Large intestine (tissue), 3 donors: ENCODE results near the gene FAM118B. TPM values are rescaled to one million over a fixed set of nuclear protein-coding genes. Genes with fewer than 3 reads are reported as not detected.

ENCODE experiments used
- DNase-seq, 2 donors: peaks; one replicate each; pipeline versions ENCODE4 v3.0.0 to v3.0.0-alpha.2; 2013
- H3K27ac ChIP-seq: one replicate; pipeline ENCODE4 v1.5.1; 2013; ENCODE audit warnings: low read length
- H3K27me3 ChIP-seq: 2 replicates; pipeline ENCODE4 v1.6.1; 2013; ENCODE audit warnings: low read length; ENCODE audit not compliant: control insufficient read depth, insufficient read depth
- H3K36me3 ChIP-seq: 2 replicates; pipeline ENCODE4 v1.6.1; 2013; ENCODE audit warnings: low read length; ENCODE audit not compliant: control insufficient read depth, insufficient read depth
- H3K4me1 ChIP-seq: one replicate; pipeline ENCODE4 v1.6.1; 2013; ENCODE audit warnings: low read length; ENCODE audit not compliant: control insufficient read depth, insufficient read depth
- H3K4me3 ChIP-seq: one replicate; pipeline ENCODE4 v1.5.1; 2013; ENCODE audit warnings: low read length
- H3K9me3 ChIP-seq: one replicate; pipeline ENCODE4 v1.6.1; 2013; ENCODE audit warnings: mild to moderate bottlenecking, low read depth, low read length, moderate library complexity; ENCODE audit not compliant: control insufficient read depth
- WGBS: methylation state at CpG from one replicate; pipeline ENCODE4 v1.1.5; 2013; ENCODE audit warnings: low lambda C conversion rate; ENCODE audit not compliant: insufficient coverage; 5-methylcytosine and 5-hydroxymethylcytosine counted together
- polyA plus RNA-seq: library from polyadenylated mRNA; unstranded; fragments of 120-200 nt; gene quantifications from one replicate; pipeline ENCODE4 v1.2.1, GENCODE V29; 2013

FAM118B gene
- polyA plus RNA-seq, 1 donor, result 26.8 TPM

- no CpG with 5 or more reads among the region's 1 CpG for WGBS
- Histone ChIP-seq H3K36me3 (no peaks in the 10 kb centered on the region), H3K27ac (no peak overlapping the region), H3K4me3 (no peak overlapping the region), H3K27me3 (no peaks in the 10 kb centered on the region), H3K4me1 (peaks cover 12% of the 10 kb centered on the region), H3K9me3 (no peaks in the 10 kb centered on the region)
- DNase-seq, result peak in 1 of 2 donors; percentile 19
Measured at GRCh38 chr11:126217491-126217890, 5.9 kb downstream of the FAM118B start.

- H3K27me3 ChIP-seq, result no peaks in the 10 kb centered on the region
- no peaks in the 10 kb centered on the region for H3K36me3 ChIP-seq
- no CpG with 5 or more reads among the region's 4 CpGs for WGBS
- no peak overlapping the region for H3K4me3 ChIP-seq
- peaks cover 2% of the 10 kb centered on the region for H3K4me1 ChIP-seq
- H3K27ac ChIP-seq, result no peak overlapping the region
- DNase-seq, result peak in 1 of 2 donors; percentile 17
- H3K9me3 ChIP-seq, result no peaks in the 10 kb centered on the region
Measured at GRCh38 chr11:126219547-126219946, 8.0 kb downstream of the FAM118B start.

GRCh38 chr11:126224647-126225294, 13.2 kb downstream of the FAM118B start:
- H3K27me3 ChIP-seq, result no peaks in the 10 kb centered on the region
- no peaks in the 10 kb centered on the region for H3K36me3 ChIP-seq
- H3K27ac ChIP-seq, result no peak overlapping the region
- no peaks in the 10 kb centered on the region for H3K9me3 ChIP-seq
- 100% methylated on average over 3 of the region's 6 CpGs for WGBS
- H3K4me1 ChIP-seq, result no peaks in the 10 kb centered on the region
- no peak for DNase-seq
- H3K4me3 ChIP-seq, result no peak overlapping the region

GRCh38 chr11:126225295-126225665, 13.7 kb downstream of the FAM118B start:
- Histone ChIP-seq H3K4me1 (no peaks in the 10 kb centered on the region), H3K36me3 (no peaks in the 10 kb centered on the region), H3K4me3 (no peak overlapping the region), H3K27ac (no peak overlapping the region), H3K9me3 (no peaks in the 10 kb centered on the region), H3K27me3 (no peaks in the 10 kb centered on the region)
- no peak for DNase-seq
- WGBS, result 100% methylated on average over 1 of the region's 2 CpGs

GRCh38 chr11:126226334-126227084, 14.9 kb downstream of the FAM118B start:
- H3K27me3 ChIP-seq, result no peaks in the 10 kb centered on the region
- DNase-seq, result no peak
- H3K27ac ChIP-seq, result no peak overlapping the region
- H3K36me3 ChIP-seq, result no peaks in the 10 kb centered on the region
- no CpG with 5 or more reads among the region's 15 CpGs for WGBS
- H3K4me3 ChIP-seq, result no peak overlapping the region
- no peaks in the 10 kb centered on the region for H3K9me3 ChIP-seq
- no peaks in the 10 kb centered on the region for H3K4me1 ChIP-seq

GRCh38 chr11:126229858-126230540, 18.4 kb downstream of the FAM118B start:
- H3K27me3 ChIP-seq, result no peaks in the 10 kb centered on the region
- peaks cover 3% of the 10 kb centered on the region for H3K36me3 ChIP-seq
- WGBS, result 100% methylated on average over 1 of the region's 3 CpGs
- no peak for DNase-seq
- no peak overlapping the region for H3K4me3 ChIP-seq
- no peak overlapping the region for H3K27ac ChIP-seq
- no peaks in the 10 kb centered on the region for H3K9me3 ChIP-seq
- no peaks in the 10 kb centered on the region for H3K4me1 ChIP-seq

DNA sequence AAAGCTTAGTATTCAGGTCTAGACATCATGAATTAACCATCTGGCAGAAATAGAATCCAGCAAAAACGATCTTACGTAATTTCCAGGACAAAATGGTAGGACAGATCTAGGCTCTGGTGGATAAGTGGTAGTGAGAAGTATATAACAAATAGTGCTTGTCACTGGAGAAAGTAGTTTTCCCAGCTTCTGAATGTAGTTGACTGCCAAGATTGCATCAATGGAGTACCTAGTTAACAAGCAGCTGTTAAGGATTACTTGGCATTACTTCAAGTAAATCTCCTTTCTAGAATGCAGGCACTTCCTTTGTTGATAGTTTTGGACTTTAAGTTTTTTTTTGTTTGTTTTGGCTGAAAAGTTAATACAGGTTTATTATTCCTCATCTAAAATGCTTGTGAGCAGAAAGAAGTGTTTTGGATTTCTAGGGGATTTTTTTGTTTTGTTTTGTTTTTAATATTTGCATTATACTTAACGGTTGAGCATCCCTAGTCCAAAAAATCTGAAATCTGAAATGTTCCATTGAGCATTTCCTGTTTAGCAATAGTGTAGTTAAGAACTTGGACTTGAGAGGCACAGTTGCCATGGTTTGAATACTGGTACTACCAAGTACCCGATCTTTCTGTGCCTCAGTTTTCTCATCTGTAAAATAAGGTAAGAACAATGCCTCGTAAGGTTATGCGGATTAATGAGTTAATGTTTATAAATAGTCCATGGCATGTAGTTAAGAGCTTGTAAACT, 20.3 kb downstream of the FAM118B start:
- 100% methylated on average over 4 of the region's 6 CpGs for WGBS
- Histone ChIP-seq H3K4me1 (no peaks in the 10 kb centered on the region), H3K27me3 (no peaks in the 10 kb centered on the region), H3K36me3 (peaks cover 9% of the 10 kb centered on the region), H3K9me3 (no peaks in the 10 kb centered on the region), H3K4me3 (no peak overlapping the region), H3K27ac (no peak overlapping the region)
- peak in 1 of 2 donors; percentile 16 for DNase-seq

GRCh38 chr11:126232683-126233082, 21.1 kb downstream of the FAM118B start:
- Histone ChIP-seq H3K36me3 (peaks cover 9% of the 10 kb centered on the region), H3K9me3 (no peaks in the 10 kb centered on the region), H3K4me3 (no peak overlapping the region), H3K4me1 (no peaks in the 10 kb centered on the region), H3K27ac (no peak overlapping the region), H3K27me3 (no peaks in the 10 kb centered on the region)
- WGBS, result 100% methylated on average over 1 of the region's 3 CpGs
- no peak for DNase-seq

DNA sequence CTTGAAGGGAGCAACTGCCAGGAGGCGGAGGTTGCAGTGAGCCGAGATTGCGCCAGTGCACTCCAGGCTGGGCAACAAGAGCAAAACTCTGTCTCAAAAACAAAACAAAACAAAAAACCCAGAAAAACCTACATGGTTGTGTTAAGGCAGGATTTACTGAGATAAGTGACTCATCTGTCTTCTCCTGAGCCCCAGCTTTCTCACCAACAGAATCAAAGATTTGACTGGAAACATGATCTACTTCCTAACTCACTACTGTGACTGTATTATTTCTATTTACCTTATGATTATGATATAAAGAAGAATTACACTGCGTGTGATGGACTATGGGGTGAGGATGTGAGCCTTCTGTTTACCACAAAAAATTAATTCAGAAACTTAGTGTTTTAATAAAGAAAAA, 21.8 kb downstream of the FAM118B start:
- no peaks in the 10 kb centered on the region for H3K27me3 ChIP-seq
- no peak overlapping the region for H3K27ac ChIP-seq
- no peaks in the 10 kb centered on the region for H3K4me1 ChIP-seq
- WGBS, result 100% methylated on average over 1 of the region's 4 CpGs
- H3K9me3 ChIP-seq, result no peaks in the 10 kb centered on the region
- DNase-seq, result no peak
- no peak overlapping the region for H3K4me3 ChIP-seq
- peaks cover 14% of the 10 kb centered on the region for H3K36me3 ChIP-seq

DNA sequence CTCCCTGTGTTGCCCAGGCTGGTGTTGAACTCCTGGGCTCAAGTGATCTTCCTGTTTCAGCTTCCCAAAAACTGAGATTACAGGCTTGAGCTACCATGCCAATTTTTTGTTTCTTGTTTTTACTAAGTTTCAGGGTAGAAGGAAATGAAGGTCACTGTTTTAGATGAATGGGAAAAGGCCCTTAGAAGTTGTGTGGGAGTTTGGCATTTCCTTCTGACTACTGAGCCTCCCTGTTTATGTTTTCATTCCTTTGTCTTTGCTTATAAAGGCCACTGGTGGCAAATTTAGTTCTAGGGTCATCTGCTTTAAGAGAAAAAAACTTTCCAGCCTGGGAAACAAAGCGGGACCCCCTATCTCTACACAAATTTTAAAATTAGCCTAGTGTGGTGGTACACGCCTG, 35.1 kb downstream of the FAM118B start:
- Histone ChIP-seq H3K27ac (no peak overlapping the region), H3K27me3 (no peaks in the 10 kb centered on the region)
- WGBS, result no CpG with 5 or more reads among the region's 2 CpGs

More for the DNA sequence above, 35.1 kb downstream of the FAM118B start:
- peaks cover 33% of the 10 kb centered on the region for H3K36me3 ChIP-seq
- no peak overlapping the region for H3K4me3 ChIP-seq
- DNase-seq, result no peak
- no peaks in the 10 kb centered on the region for H3K4me1 ChIP-seq
- H3K9me3 ChIP-seq, result no peaks in the 10 kb centered on the region
